Neural cell (in vitro differentiated cells): Measurements from ENCODE around the gene PARP1.

Experiments used
- CTCF ChIP-seq: fragments of 450-650 bp; IDR thresholded peaks from 2 replicates; pipeline ENCODE4 v1.5.1; 2014; ENCODE audit warnings: antibody characterized with exemption, mild to moderate bottlenecking, moderate library complexity; ENCODE audit not compliant: poor library complexity, severe bottlenecking
- POLR2AphosphoS5 ChIP-seq: IDR thresholded peaks from 2 replicates; pipeline ENCODE4 v1.6.1; 2012
- SMC3 ChIP-seq: fragments of 450-650 bp; conservative IDR thresholded peaks from 2 replicates; pipeline ENCODE4 v1.6.1; 2014; ENCODE audit warnings: antibody characterized with exemption, mild to moderate bottlenecking, moderate library complexity; ENCODE audit not compliant: poor library complexity
- TAF1 ChIP-seq: IDR thresholded peaks from 2 replicates; pipeline ENCODE4 v1.6.1; 2012; ENCODE audit warnings: low read depth

GRCh38 chr1:226454349-226454748 lies 46.5 kb upstream of the PARP1 start:
- TF ChIP-seq POLR2AphosphoS5, result no peak
- no peak for TF ChIP-seq CTCF
- no peak for TF ChIP-seq TAF1
- TF ChIP-seq SMC3, result no peak
